Neural cell (in vitro differentiated cells): ENCODE measurements around the gene RGS6. TPM values are rescaled to one million over a fixed set of nuclear protein-coding genes. Genes with fewer than 3 reads are reported as not detected.

Experiments
- H2AFZ ChIP-seq: fragments of 200-600, 300-800 bp; sonication (generic), shearing (Covaris generic); 2 replicates; pipeline ENCODE4 v1.6.0; 2014; ENCODE audit warnings: low read depth, mild to moderate bottlenecking, antibody characterized with exemption, low read length, moderate library complexity
- H3F3A ChIP-seq: fragments of 200-600 bp; shearing (Covaris generic); 2 replicates; pipeline ENCODE4 v1.6.1; 2016; ENCODE audit warnings: mild to moderate bottlenecking, moderate library complexity, mixed read lengths, antibody characterized with exemption, low read length; ENCODE audit not compliant: insufficient read depth, poor library complexity, severe bottlenecking
- H3K27ac ChIP-seq: fragments of 200-600, 300-800 bp; sonication (generic), shearing (Covaris generic); 2 replicates; pipeline ENCODE4 v1.5.1; 2014; ENCODE audit warnings: mild to moderate bottlenecking, low read length, moderate library complexity
- H3K27me3 ChIP-seq: fragments of 300-800, 200-600 bp; sonication (generic), shearing (Covaris generic); 2 replicates; pipeline ENCODE4 v1.6.0; 2014; ENCODE audit warnings: mild to moderate bottlenecking, low read depth, low read length, moderate library complexity; ENCODE audit not compliant: insufficient read depth
- H3K36me3 ChIP-seq: fragments of 300-800, 200-600 bp; sonication (generic), shearing (Covaris generic); 2 replicates; pipeline ENCODE4 v1.5.1; 2014; ENCODE audit warnings: mild to moderate bottlenecking, antibody characterized with exemption, low read length, moderate library complexity; ENCODE audit not compliant: insufficient read depth
- H3K4me2 ChIP-seq: fragments of 300-800, 200-600 bp; sonication (generic), shearing (Covaris generic); 2 replicates; pipeline ENCODE4 v1.6.0; 2014; ENCODE audit warnings: mild to moderate bottlenecking, low read length
- H3K4me3 ChIP-seq: fragments of 300-800, 200-600 bp; sonication (generic), shearing (Covaris generic); 2 replicates; pipeline ENCODE4 v1.5.1; 2014; ENCODE audit warnings: mild to moderate bottlenecking, low read length, moderate library complexity
- H3K79me2 ChIP-seq: fragments of 200-600 bp; shearing (Covaris generic); replicated peaks from 2 replicates; pipeline ENCODE4 v1.6.0; 2014; ENCODE audit warnings: mild to moderate bottlenecking, low read length, moderate library complexity; ENCODE audit not compliant: insufficient read depth
- H3K9ac ChIP-seq: fragments of 300-800, 200-600 bp; sonication (generic), shearing (Covaris generic); 2 replicates; pipeline ENCODE4 v1.6.1; 2016; ENCODE audit warnings: mild to moderate bottlenecking, low read length, mixed read lengths
- H3K9me2 ChIP-seq: fragments of 200-600 bp; shearing (Covaris generic); 2 replicates; pipeline ENCODE4 v1.6.1; 2016; ENCODE audit warnings: mild to moderate bottlenecking, low read length, mixed read lengths; ENCODE audit not compliant: insufficient read depth
- H3K9me3 ChIP-seq: fragments of 200-600, 300-800 bp; sonication (generic), shearing (Covaris generic); 2 replicates; pipeline ENCODE4 v1.6.1; 2016; ENCODE audit warnings: mild to moderate bottlenecking, mixed run types, low read length, moderate library complexity, mixed read lengths
- H4K20me1 ChIP-seq: fragments of 200-600 bp; shearing (Covaris generic); 2 replicates; pipeline ENCODE4 v1.6.1; 2016; ENCODE audit warnings: mild to moderate bottlenecking, mixed run types; ENCODE audit not compliant: insufficient read depth
- CTCF ChIP-seq: fragments of 450-650 bp; IDR thresholded peaks from 2 replicates; pipeline ENCODE4 v1.5.1; 2014; ENCODE audit warnings: antibody characterized with exemption, mild to moderate bottlenecking, moderate library complexity; ENCODE audit not compliant: poor library complexity, severe bottlenecking
- EP300 ChIP-seq: fragments of 450-650 bp; conservative IDR thresholded peaks from 2 replicates; pipeline ENCODE4 v1.6.1; 2014; ENCODE audit warnings: antibody characterized with exemption, mild to moderate bottlenecking, moderate library complexity; ENCODE audit not compliant: poor library complexity, severe bottlenecking
- EZH2 ChIP-seq: fragments of 200-600, 300-800 bp; shearing (Covaris generic), sonication (generic); IDR thresholded peaks from 2 replicates; pipeline ENCODE4 v1.6.1; 2014; ENCODE audit warnings: antibody characterized with exemption, low read length, borderline replicate concordance, mild to moderate bottlenecking; ENCODE audit not compliant: insufficient read depth, poor library complexity, severe bottlenecking
- MXI1 ChIP-seq: fragments of 450-650 bp; conservative IDR thresholded peaks from 2 replicates; pipeline ENCODE4 v1.6.1; 2014; ENCODE audit warnings: antibody characterized with exemption, mild to moderate bottlenecking; ENCODE audit not compliant: poor library complexity, severe bottlenecking
- POLR2AphosphoS5 ChIP-seq: IDR thresholded peaks from 2 replicates; pipeline ENCODE4 v1.6.1; 2012
- RAD21 ChIP-seq: fragments of 450-650 bp; conservative IDR thresholded peaks from 2 replicates; pipeline ENCODE4 v1.6.1; 2014; ENCODE audit warnings: antibody characterized with exemption, mild to moderate bottlenecking, moderate library complexity
- REST ChIP-seq: IDR thresholded peaks from 2 replicates; pipeline ENCODE4 v1.6.1; 2012; ENCODE audit warnings: borderline replicate concordance
- SMC3 ChIP-seq: fragments of 450-650 bp; conservative IDR thresholded peaks from 2 replicates; pipeline ENCODE4 v1.6.1; 2014; ENCODE audit warnings: antibody characterized with exemption, mild to moderate bottlenecking, moderate library complexity; ENCODE audit not compliant: poor library complexity
- TAF1 ChIP-seq: IDR thresholded peaks from 2 replicates; pipeline ENCODE4 v1.6.1; 2012; ENCODE audit warnings: low read depth
- polyA plus RNA-seq: library from polyadenylated mRNA; depleted of rRNA; stranded (reverse); fragments of >200 nt; gene quantifications from 2 replicates; pipeline ENCODE4 v1.2.3, GENCODE V29; 2014

RGS6 gene
- polyA plus RNA-seq, 1 donor from 2014 or later: 7.3 TPM

GRCh38 chr14:72311516-72311915, 379.3 kb downstream of the RGS6 start:
- Histone ChIP-seq H3K4me3 (no peak overlapping the region), H3K27ac (no peak overlapping the region), H4K20me1 (no peaks in the 10 kb centered on the region), H3K36me3 (no peaks in the 10 kb centered on the region), H3K27me3 (no peaks in the 10 kb centered on the region), H3K9ac (no peak overlapping the region), H3K9me2 (no peaks in the 10 kb centered on the region), H3K9me3 (no peaks in the 10 kb centered on the region), H2AFZ (no peak overlapping the region), H3F3A (no peaks in the 10 kb centered on the region), H3K4me2 (no peak overlapping the region), H3K79me2 (no peaks in the 10 kb centered on the region)
- TF ChIP-seq POLR2AphosphoS5 (no peak), SMC3 (no peak), TAF1 (no peak), RAD21 (no peak), CTCF (no peak), EZH2 (no peak)

- Histone ChIP-seq H3K27ac (no peak overlapping the region), H3K79me2 (no peaks in the 10 kb centered on the region), H4K20me1 (no peaks in the 10 kb centered on the region), H3K4me2 (no peak overlapping the region), H3K27me3 (no peaks in the 10 kb centered on the region), H3K4me3 (no peak overlapping the region), H3F3A (no peaks in the 10 kb centered on the region), H2AFZ (no peak overlapping the region), H3K36me3 (no peaks in the 10 kb centered on the region), H3K9me2 (no peaks in the 10 kb centered on the region), H3K9me3 (no peaks in the 10 kb centered on the region), H3K9ac (no peak overlapping the region)
- no peak for TF ChIP-seq SMC3
- TF ChIP-seq RAD21: no peak
- no peak for TF ChIP-seq EP300
- no peak for TF ChIP-seq POLR2AphosphoS5
Measured at GRCh38 chr14:72314808-72315435, 382.7 kb downstream of the RGS6 start.

GRCh38 chr14:72315714-72316113, 383.5 kb downstream of the RGS6 start:
- H3K9ac ChIP-seq: no peak overlapping the region
- no peak for TF ChIP-seq REST
- TF ChIP-seq CTCF: no peak
- TF ChIP-seq MXI1: no peak
- no peak for TF ChIP-seq EZH2
- TF ChIP-seq SMC3: no peak
- no peak for TF ChIP-seq EP300
- TF ChIP-seq TAF1: no peak
- no peak for TF ChIP-seq POLR2AphosphoS5
- TF ChIP-seq RAD21: no peak
- no peaks in the 10 kb centered on the region for H3K9me2 ChIP-seq
- H3K27ac ChIP-seq: no peak overlapping the region
- H2AFZ ChIP-seq: no peak overlapping the region
- no peaks in the 10 kb centered on the region for H3K27me3 ChIP-seq
- H3K36me3 ChIP-seq: no peaks in the 10 kb centered on the region
- no peak overlapping the region for H3K4me3 ChIP-seq
- no peak overlapping the region for H3K4me2 ChIP-seq
- H3K79me2 ChIP-seq: no peaks in the 10 kb centered on the region
- no peaks in the 10 kb centered on the region for H3K9me3 ChIP-seq
- no peaks in the 10 kb centered on the region for H4K20me1 ChIP-seq
- H3F3A ChIP-seq: no peaks in the 10 kb centered on the region
